ENCODE results near the gene OR56A3. TPM values are rescaled to one million over a fixed set of nuclear protein-coding genes. Genes with fewer than 3 reads are reported as not detected.

Gene OR56A3
- total RNA-seq, 2 donors from 2014 or later, result not detected

DNA sequence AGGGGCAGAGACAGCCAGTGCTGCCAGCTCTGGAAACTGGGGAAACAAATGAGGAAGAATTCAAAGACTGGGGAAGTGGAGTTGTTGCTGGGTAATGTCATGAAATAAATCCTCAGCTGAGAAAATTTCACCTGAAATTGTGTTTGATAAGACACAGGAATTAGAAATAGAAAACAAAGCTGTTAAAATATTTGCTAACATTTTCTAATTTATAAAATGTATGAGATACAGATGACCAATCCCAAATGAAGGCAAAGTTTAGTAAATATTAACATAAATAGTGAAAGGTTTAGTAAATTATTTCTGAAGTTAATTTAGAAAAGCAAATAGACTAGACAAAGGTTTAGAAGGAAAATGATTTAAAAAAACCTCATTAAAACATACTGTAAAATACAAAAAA lies 26.3 kb downstream of the OR56A3 start, which contains the start of gene OR56A5:
Gene OR56A5, minus strand, starts transcription at position 101 of the 400 bp plus-strand sequence. Its CDS starts 0 bp downstream, at position 101.
- no peak for DNase-seq
- no peak for TF ChIP-seq CTCF (IDR thresholded peaks at IDR 0.05)
- no peaks in the 10 kb centered on the region for H3K9me3 ChIP-seq

DNA sequence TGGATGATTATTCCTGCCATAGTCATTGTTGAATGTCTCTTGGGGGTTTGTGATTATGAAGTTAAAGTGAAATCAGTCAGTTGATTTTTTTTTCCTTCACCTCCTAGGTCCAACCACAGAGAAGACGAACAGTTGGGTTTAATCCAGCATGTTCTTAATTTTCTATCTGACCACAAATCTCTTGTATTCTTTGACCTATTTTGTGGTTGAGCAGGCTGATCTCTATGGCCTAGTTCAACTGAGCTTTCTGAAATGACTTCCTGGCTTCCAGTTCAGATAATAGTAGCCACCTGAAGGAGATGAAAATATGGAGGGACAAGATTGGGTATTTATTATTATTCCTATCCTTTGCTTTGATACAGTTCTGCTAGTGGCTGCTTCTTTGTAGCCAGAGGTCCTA lies 31.5 kb downstream of the OR56A3 start:
- H3K9me3 ChIP-seq, result no peaks in the 10 kb centered on the region
- DNase-seq, result no peak
- intact Hi-C loops (cut with DNase I), result no loop called here

More for the DNA sequence above, 26.3 kb downstream of the OR56A3 start, which contains the start of gene OR56A5:
- H3K4me1 ChIP-seq, result no peaks in the 10 kb centered on the region
- no peak within 1 kb of the TSS for H3K4me3 ChIP-seq
- H3K27me3 ChIP-seq, result no peaks in the 10 kb centered on the region
- intact Hi-C loops (cut with DNase I), result no loop called here
- no peaks in the 10 kb centered on the region for H3K36me3 ChIP-seq
- no peak within 1 kb of the TSS for H3K27ac ChIP-seq
- H3K9ac ChIP-seq (ENCODE audit: low read depth in 2 of 2, low read length in 2 of 2), result no peak within 1 kb of the TSS

DNA sequence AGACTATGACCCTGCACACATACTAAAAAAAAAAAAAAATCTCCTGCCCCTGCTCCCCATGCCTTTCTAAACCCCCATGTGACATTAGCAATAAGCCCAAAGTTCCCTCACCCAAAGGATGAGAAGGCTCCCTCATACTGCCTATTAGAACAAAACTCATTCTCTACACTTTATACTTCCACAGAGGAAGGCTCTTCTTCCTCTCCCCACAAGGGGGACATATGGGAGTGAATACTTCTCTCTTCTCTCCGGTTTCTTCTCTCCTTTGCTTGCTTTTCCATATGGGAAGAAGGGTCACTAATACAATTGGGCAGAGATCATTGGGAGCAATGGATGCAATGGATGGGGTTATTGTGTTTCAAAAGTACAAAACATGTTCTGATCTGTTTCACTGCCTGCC lies 41.4 kb downstream of the OR56A3 start:
- Histone ChIP-seq H3K9ac (ENCODE audit: low read depth in 2 of 2, low read length in 2 of 2) (no peak overlapping the region), H3K27me3 (no peaks in the 10 kb centered on the region), H3K9me3 (no peaks in the 10 kb centered on the region), H3K27ac (no peak overlapping the region), H3K4me1 (no peaks in the 10 kb centered on the region), H3K4me3 (no peak overlapping the region), H3K36me3 (no peaks in the 10 kb centered on the region)
- TF ChIP-seq CTCF (IDR thresholded peaks at IDR 0.05), result no peak
- intact Hi-C loops (cut with DNase I), result no loop called here
- DNase-seq, result no peak

More for the DNA sequence above, 31.5 kb downstream of the OR56A3 start:
- no peaks in the 10 kb centered on the region for H3K27me3 ChIP-seq
- H3K36me3 ChIP-seq, result no peaks in the 10 kb centered on the region
- H3K4me3 ChIP-seq, result no peak overlapping the region
- no peaks in the 10 kb centered on the region for H3K4me1 ChIP-seq
- TF ChIP-seq CTCF (IDR thresholded peaks at IDR 0.05), result no peak
- no peak overlapping the region for H3K9ac ChIP-seq (ENCODE audit: low read depth in 2 of 2, low read length in 2 of 2)
- no peak overlapping the region for H3K27ac ChIP-seq

- Histone ChIP-seq H3K4me3 (no peak within 1 kb of the TSS), H3K9ac (ENCODE audit: low read depth in 2 of 2, low read length in 2 of 2) (no peak within 1 kb of the TSS), H3K9me3 (no peaks in the 10 kb centered on the region), H3K4me1 (no peaks in the 10 kb centered on the region), H3K36me3 (no peaks in the 10 kb centered on the region), H3K27me3 (no peaks in the 10 kb centered on the region), H3K27ac (no peak within 1 kb of the TSS)
- no peak for DNase-seq
- intact Hi-C loops (cut with DNase I), result no loop called here
- TF ChIP-seq CTCF (IDR thresholded peaks at IDR 0.05), result no peak
Measured at GRCh38 chr11:5986885-5987284, 44.8 kb downstream of the OR56A3 start, which contains the start of gene OR52L1. TSS of gene OR52L1 (minus strand) at chr11:5986985. CDS start at chr11:5986930, 55 bp downstream.

DNA sequence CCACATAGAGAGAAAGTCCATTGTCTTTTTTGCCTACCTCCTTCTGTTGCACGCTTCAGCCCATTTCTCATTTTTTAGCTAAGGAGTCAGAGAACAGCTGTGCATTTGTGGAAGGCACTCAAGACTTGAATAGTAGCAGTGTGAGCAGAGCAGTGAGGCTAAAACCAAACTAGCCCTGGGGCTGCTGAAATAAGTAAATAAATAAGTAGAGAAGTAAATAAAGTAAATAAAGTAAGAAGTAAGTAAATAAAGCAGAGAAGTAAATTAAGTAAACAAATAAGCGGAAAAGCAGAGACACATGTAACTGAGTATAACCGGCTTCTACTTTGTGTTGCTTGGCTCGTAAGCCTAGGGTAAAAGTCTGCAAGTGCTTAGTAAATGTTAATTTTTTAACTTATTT lies 47.2 kb downstream of the OR56A3 start:
- no peak for TF ChIP-seq CTCF (IDR thresholded peaks at IDR 0.05)
- no peak overlapping the region for H3K4me3 ChIP-seq
- no peaks in the 10 kb centered on the region for H3K27me3 ChIP-seq
- DNase-seq, result no peak
- H3K9me3 ChIP-seq, result no peaks in the 10 kb centered on the region
- H3K27ac ChIP-seq, result no peak overlapping the region
- no peaks in the 10 kb centered on the region for H3K36me3 ChIP-seq
- no peak overlapping the region for H3K9ac ChIP-seq (ENCODE audit: low read depth in 2 of 2, low read length in 2 of 2)
- intact Hi-C loops (cut with DNase I), result no loop called here
- no peaks in the 10 kb centered on the region for H3K4me1 ChIP-seq
